Hepatocyte (in vitro differentiated cells): ENCODE measurements around the gene RNASE13. TPM values are rescaled to one million over a fixed set of nuclear protein-coding genes. Genes with fewer than 3 reads are reported as not detected.

Experiments
- DNase-seq: peaks from one replicate; pipeline ENCODE4 v3.0.0-alpha.2; 2016; ENCODE audit warnings: low spot score
- H2AFZ ChIP-seq: fragments of 200-600 bp; sonication (generic); 2 replicates; pipeline ENCODE4 v1.6.0; 2016; ENCODE audit warnings: antibody characterized with exemption, mild to moderate bottlenecking
- H3K27ac ChIP-seq: fragments of 200-600 bp; sonication (generic); 2 replicates; pipeline ENCODE4 v1.5.1; 2016; ENCODE audit warnings: mild to moderate bottlenecking
- H3K27me3 ChIP-seq: fragments of 200-600 bp; sonication (generic); 2 replicates; pipeline ENCODE4 v1.6.1; 2016
- H3K36me3 ChIP-seq: fragments of 200-600 bp; sonication (generic); replicated peaks from 2 replicates; pipeline ENCODE4 v1.5.1; 2016; ENCODE audit warnings: low read depth; ENCODE audit not compliant: insufficient read depth
- H3K4me1 ChIP-seq: fragments of 200-600 bp; sonication (generic); 2 replicates; pipeline ENCODE4 v1.5.1; 2016; ENCODE audit warnings: mild to moderate bottlenecking, moderate library complexity; ENCODE audit not compliant: insufficient read depth
- H3K4me2 ChIP-seq: fragments of 200-600 bp; sonication (generic); 2 replicates; pipeline ENCODE4 v1.6.0; 2016
- H3K4me3 ChIP-seq: fragments of 200-600 bp; sonication (generic); 2 replicates; pipeline ENCODE4 v1.5.1; 2016; ENCODE audit warnings: mild to moderate bottlenecking
- H3K79me2 ChIP-seq: fragments of 200-600 bp; sonication (generic); 2 replicates; pipeline ENCODE4 v1.6.0; 2017; ENCODE audit warnings: mild to moderate bottlenecking
- H3K9me2 ChIP-seq: fragments of 200-600 bp; sonication (generic); replicated peaks from 2 replicates; pipeline ENCODE4 v1.6.0; 2017; ENCODE audit warnings: mild to moderate bottlenecking; ENCODE audit not compliant: insufficient read depth
- H3K9me3 ChIP-seq: fragments of 200-600 bp; sonication (generic); 2 replicates; pipeline ENCODE4 v1.5.1; 2016; ENCODE audit warnings: low read depth, mild to moderate bottlenecking
- H4K20me1 ChIP-seq: fragments of 200-600 bp; sonication (generic); 2 replicates; pipeline ENCODE4 v1.6.0; 2016; ENCODE audit warnings: mild to moderate bottlenecking; ENCODE audit not compliant: insufficient read depth, poor library complexity, severe bottlenecking
- CTCF ChIP-seq: fragments of 200-600 bp; sonication (generic); IDR thresholded peaks from 2 replicates; pipeline ENCODE4 v1.5.1; 2016; ENCODE audit warnings: antibody characterized with exemption, mild to moderate bottlenecking; ENCODE audit not compliant: poor library complexity
- EZH2 ChIP-seq: fragments of 200-600 bp; sonication (generic); IDR thresholded peaks from 2 replicates; pipeline ENCODE4 v1.6.1; 2016; ENCODE audit warnings: antibody characterized with exemption, mild to moderate bottlenecking, borderline replicate concordance
- EZH2phosphoT487 ChIP-seq: fragments of 200-600 bp; sonication (generic); IDR thresholded peaks from one replicate; pipeline ENCODE4 v1.6.1; 2018; ENCODE audit warnings: antibody characterized with exemption, mild to moderate bottlenecking, low read depth, moderate library complexity; ENCODE audit not compliant: unreplicated experiment, severe bottlenecking
- WGBS: methylation state at CpG from one replicate; pipeline ENCODE4 v1.1.6; 2016; ENCODE audit warnings: low lambda C conversion rate; ENCODE audit errors: missing lambda C conversion rate; 5-methylcytosine and 5-hydroxymethylcytosine counted together
- polyA plus RNA-seq: library from polyadenylated mRNA; unstranded; fragments of >200 nt; fragmentation: Nextera tagmentation; extraction: Ambion mirVana; gene quantifications from 2 replicates; pipeline ENCODE4 v1.2.1, GENCODE V29; 2016
- total RNA-seq: library from RNA; depleted of rRNA; stranded (reverse); fragments of >200 nt; gene quantifications from 2 replicates; pipeline ENCODE4 v1.2.3, GENCODE V29; 2014

The RNASE13 gene
- total and polyA plus RNA-seq, 2 experiments from 2014 or later = not detected

GRCh38 chr14:21081521-21082142 is 47.0 kb upstream of the RNASE13 start:
- WGBS = 94% methylated on average over 29 of the region's 30 CpGs
- no peaks in the 10 kb centered on the region for H3K36me3 ChIP-seq

GRCh38 chr14:21078726-21079125 is 44.1 kb upstream of the RNASE13 start:
- DNase-seq = no peak
- WGBS = 93% methylated on average over 10 of the region's 10 CpGs
- H3K9me2 ChIP-seq = no peaks in the 10 kb centered on the region
- H3K27me3 ChIP-seq = no peaks in the 10 kb centered on the region
- H4K20me1 ChIP-seq = peaks cover under 1% of the 10 kb centered on the region
- peaks cover 8% of the 10 kb centered on the region for H3K79me2 ChIP-seq
- TF ChIP-seq EZH2phosphoT487 (no peak), EZH2 (no peak), CTCF (no peak)
- no peak overlapping the region for H3K4me2 ChIP-seq
- no peaks in the 10 kb centered on the region for H3K4me1 ChIP-seq
- H3K4me3 ChIP-seq = no peak overlapping the region
- no peaks in the 10 kb centered on the region for H3K9me3 ChIP-seq
- no peak overlapping the region for H2AFZ ChIP-seq
- H3K36me3 ChIP-seq = no peaks in the 10 kb centered on the region
- no peak overlapping the region for H3K27ac ChIP-seq

More at GRCh38 chr14:21081521-21082142, 47.0 kb upstream of the RNASE13 start:
- Histone ChIP-seq H3K9me3 (no peaks in the 10 kb centered on the region), H3K4me2 (no peak overlapping the region), H3K27me3 (no peaks in the 10 kb centered on the region), H3K9me2 (no peaks in the 10 kb centered on the region), H3K27ac (no peak overlapping the region), H3K4me3 (no peak overlapping the region), H4K20me1 (no peaks in the 10 kb centered on the region), H2AFZ (no peak overlapping the region), H3K79me2 (no peaks in the 10 kb centered on the region), H3K4me1 (no peaks in the 10 kb centered on the region)
- DNase-seq = no peak
- TF ChIP-seq EZH2 = no peak
- TF ChIP-seq CTCF = no peak
- TF ChIP-seq EZH2phosphoT487 = no peak

GRCh38 chr14:21078287-21078686 is 43.7 kb upstream of the RNASE13 start:
- TF ChIP-seq CTCF (no peak), EZH2 (no peak), EZH2phosphoT487 (no peak)
- H3K27ac ChIP-seq = no peak overlapping the region
- DNase-seq = no peak
- H3K79me2 ChIP-seq = peaks cover 13% of the 10 kb centered on the region
- no peak overlapping the region for H3K4me3 ChIP-seq
- H2AFZ ChIP-seq = no peak overlapping the region
- no peaks in the 10 kb centered on the region for H3K27me3 ChIP-seq
- H3K36me3 ChIP-seq = no peaks in the 10 kb centered on the region
- no peak overlapping the region for H3K4me2 ChIP-seq
- H3K9me2 ChIP-seq = no peaks in the 10 kb centered on the region
- H4K20me1 ChIP-seq = peaks cover 5% of the 10 kb centered on the region
- 95% methylated on average over 4 of the region's 5 CpGs for WGBS
- H3K4me1 ChIP-seq = no peaks in the 10 kb centered on the region
- no peaks in the 10 kb centered on the region for H3K9me3 ChIP-seq
